WERI-Rb-1 (cell line): Measurements from ENCODE around the gene SYNRG.
A peak's percentile ranks its signal among the peaks of the same experiment; 100 is the strongest.

Experiments used
- DNase-seq: peaks from one replicate; pipeline ENCODE4 v3.0.0-alpha.2; 2020
- H3K27ac ChIP-seq: fragments of 250-450 bp; sonication (Bioruptor Pico); 2 replicates; pipeline ENCODE4 v1.5.1; 2020; ENCODE audit warnings: mild to moderate bottlenecking, moderate library complexity
- H3K27me3 ChIP-seq: fragments of 250-450 bp; sonication (Bioruptor Pico); 2 replicates; pipeline ENCODE4 v1.5.1; 2021; ENCODE audit warnings: mild to moderate bottlenecking, low read depth, moderate library complexity; ENCODE audit not compliant: insufficient read depth, severe bottlenecking
- H3K36me3 ChIP-seq: fragments of 250-450 bp; sonication (Bioruptor Pico); 2 replicates; pipeline ENCODE4 v1.5.1; 2020; ENCODE audit warnings: mild to moderate bottlenecking, moderate library complexity
- H3K4me3 ChIP-seq: 2 replicates; pipeline ENCODE4 v1.5.1; 2011; ENCODE audit warnings: low read depth, mild to moderate bottlenecking, control low read depth, low read length
- H3K9me3 ChIP-seq: fragments of 250-450 bp; sonication (Bioruptor Pico); 2 replicates; pipeline ENCODE4 v1.5.1; 2021; ENCODE audit warnings: mild to moderate bottlenecking, moderate library complexity; ENCODE audit not compliant: severe bottlenecking
- TF ChIP-seq, protein P1 (sequence below): IDR thresholded peaks from 2 replicates; pipeline ENCODE4 v1.5.1; 2011; ENCODE audit warnings: low read depth, mild to moderate bottlenecking, control low read depth, inconsistent platforms, low read length

The SYNRG gene

GRCh38 chr17:37479025-37479424 is 130.2 kb downstream of the SYNRG start:
- H3K36me3 ChIP-seq: peaks cover 38% of the 10 kb centered on the region

GRCh38 chr17:37478187-37478586 is 131.0 kb downstream of the SYNRG start:
- Histone ChIP-seq H3K36me3 (peaks cover 46% of the 10 kb centered on the region), H3K4me3 (no peak overlapping the region), H3K27ac (no peak overlapping the region), H3K27me3 (no peaks in the 10 kb centered on the region), H3K9me3 (no peaks in the 10 kb centered on the region)
- DNase-seq: no peak
- TF ChIP-seq, protein P1, sequence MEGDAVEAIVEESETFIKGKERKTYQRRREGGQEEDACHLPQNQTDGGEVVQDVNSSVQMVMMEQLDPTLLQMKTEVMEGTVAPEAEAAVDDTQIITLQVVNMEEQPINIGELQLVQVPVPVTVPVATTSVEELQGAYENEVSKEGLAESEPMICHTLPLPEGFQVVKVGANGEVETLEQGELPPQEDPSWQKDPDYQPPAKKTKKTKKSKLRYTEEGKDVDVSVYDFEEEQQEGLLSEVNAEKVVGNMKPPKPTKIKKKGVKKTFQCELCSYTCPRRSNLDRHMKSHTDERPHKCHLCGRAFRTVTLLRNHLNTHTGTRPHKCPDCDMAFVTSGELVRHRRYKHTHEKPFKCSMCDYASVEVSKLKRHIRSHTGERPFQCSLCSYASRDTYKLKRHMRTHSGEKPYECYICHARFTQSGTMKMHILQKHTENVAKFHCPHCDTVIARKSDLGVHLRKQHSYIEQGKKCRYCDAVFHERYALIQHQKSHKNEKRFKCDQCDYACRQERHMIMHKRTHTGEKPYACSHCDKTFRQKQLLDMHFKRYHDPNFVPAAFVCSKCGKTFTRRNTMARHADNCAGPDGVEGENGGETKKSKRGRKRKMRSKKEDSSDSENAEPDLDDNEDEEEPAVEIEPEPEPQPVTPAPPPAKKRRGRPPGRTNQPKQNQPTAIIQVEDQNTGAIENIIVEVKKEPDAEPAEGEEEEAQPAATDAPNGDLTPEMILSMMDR: no peak

More at GRCh38 chr17:37479025-37479424, 130.2 kb downstream of the SYNRG start:
- TF ChIP-seq, protein P1: no peak
- Histone ChIP-seq H3K9me3 (no peaks in the 10 kb centered on the region), H3K27me3 (no peaks in the 10 kb centered on the region), H3K27ac (no peak overlapping the region), H3K4me3 (no peak overlapping the region)
- DNase-seq: no peak

DNA sequence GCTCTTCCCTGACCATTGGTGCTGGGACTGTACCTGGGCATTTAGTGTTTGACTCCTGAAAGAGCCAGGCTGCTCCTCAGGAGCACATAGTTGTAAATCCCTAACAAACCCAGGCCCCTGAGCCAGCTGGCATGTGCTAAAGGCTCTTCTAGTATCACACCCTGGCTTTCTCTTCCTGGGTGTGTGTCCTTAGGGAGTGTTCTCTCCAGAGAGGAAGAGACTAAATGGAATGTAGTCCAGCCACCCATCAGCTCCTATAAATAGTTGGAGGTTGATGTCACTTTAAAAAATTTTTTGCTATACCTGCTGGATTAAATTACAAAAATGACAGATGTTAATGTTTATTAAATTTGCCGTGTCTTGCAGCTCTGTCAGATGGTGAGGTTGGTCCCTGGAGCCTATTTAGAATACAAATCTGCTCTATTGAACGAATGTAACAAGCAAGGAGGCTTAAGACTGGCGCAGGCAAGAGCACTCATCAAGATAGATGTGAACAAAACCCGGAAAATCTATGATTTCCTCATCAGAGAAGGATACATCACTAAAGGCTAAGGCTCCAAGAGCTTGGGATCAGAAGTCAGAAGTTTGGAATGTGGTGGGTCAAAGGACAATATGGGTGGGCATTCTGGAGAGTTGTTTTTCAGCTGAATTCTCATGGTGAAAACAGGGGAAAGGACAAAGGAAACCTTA is 132.6 kb downstream of the SYNRG start:
- Histone ChIP-seq H3K27me3 (no peaks in the 10 kb centered on the region), H3K36me3 (peaks cover 53% of the 10 kb centered on the region), H3K4me3 (no peak overlapping the region), H3K27ac (peak overlapping the region; percentile 4; the same call in 1 of the 2 replicates), H3K9me3 (no peaks in the 10 kb centered on the region)
- peak; percentile 20 for DNase-seq
- TF ChIP-seq, protein P1: no peak

DNA sequence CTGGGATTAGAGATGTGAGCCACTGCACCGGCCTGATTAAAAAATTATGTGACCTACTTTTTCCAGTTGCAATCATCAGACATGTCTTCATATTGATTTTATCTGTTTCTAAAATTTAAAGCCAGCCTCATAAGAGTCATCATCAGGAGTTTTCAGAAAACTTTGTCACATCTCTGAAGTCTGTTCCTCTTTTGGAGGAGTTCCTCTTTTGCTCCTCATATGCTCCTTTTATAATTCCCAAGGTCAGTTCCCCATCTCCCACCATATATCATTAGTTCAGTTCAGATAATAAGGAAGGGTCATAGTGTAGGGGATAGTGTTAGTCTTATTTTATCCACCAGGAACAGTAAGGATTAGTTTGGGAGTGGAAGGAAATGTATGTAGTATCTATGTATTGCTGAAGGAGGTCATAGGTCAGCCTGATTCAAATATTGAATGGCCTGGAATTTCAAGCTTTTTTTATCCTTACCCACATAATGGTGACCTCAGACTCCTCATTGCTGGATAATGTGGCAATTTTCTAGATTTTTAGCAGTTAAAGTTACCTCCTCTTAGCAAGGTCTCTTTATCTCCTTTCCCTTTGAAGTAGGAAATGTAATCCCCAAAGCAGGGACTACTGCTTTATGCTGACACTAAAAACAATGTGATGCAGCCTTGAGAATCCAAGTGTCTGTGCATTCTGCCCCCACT is 133.3 kb downstream of the SYNRG start:
- TF ChIP-seq, protein P1: no peak
- H3K4me3 ChIP-seq: no peak overlapping the region
- H3K27ac ChIP-seq: peak overlapping the region; percentile 4; the same call in 1 of the 2 replicates

GRCh38 chr17:37470181-37470580 is 139.0 kb downstream of the SYNRG start:
- Histone ChIP-seq H3K36me3 (peaks cover 56% of the 10 kb centered on the region), H3K4me3 (no peak overlapping the region), H3K27ac (no peak overlapping the region), H3K9me3 (no peaks in the 10 kb centered on the region), H3K27me3 (no peaks in the 10 kb centered on the region)
- TF ChIP-seq, protein P1: no peak
- no peak for DNase-seq

More for the DNA sequence above, 133.3 kb downstream of the SYNRG start:
- Histone ChIP-seq H3K9me3 (no peaks in the 10 kb centered on the region), H3K27me3 (no peaks in the 10 kb centered on the region), H3K36me3 (peaks cover 58% of the 10 kb centered on the region)
- no peak for DNase-seq
